Progenitor cell of endocrine pancreas (in vitro differentiated cells): ENCODE results near the gene IRF5. TPM values are rescaled to one million over a fixed set of nuclear protein-coding genes. Genes with fewer than 3 reads are reported as not detected.

Experiments used
- DNase-seq: peaks from one replicate; pipeline ENCODE4 v3.0.0; 2021; ENCODE audit warnings: low spot score; ENCODE audit not compliant: unreplicated experiment
- H3K27ac Mint-ChIP-seq: 2 replicates; pipeline ENCODE4 v1.8.0; 2021; ENCODE audit warnings: mild to moderate bottlenecking, moderate library complexity, mixed read lengths
- H3K27me3 Mint-ChIP-seq: 2 replicates; pipeline ENCODE4 v1.8.0; 2021; ENCODE audit warnings: mixed read lengths
- H3K36me3 Mint-ChIP-seq: 2 replicates; pipeline ENCODE4 v1.8.0; 2022; ENCODE audit warnings: mixed read lengths; ENCODE audit not compliant: insufficient read depth
- H3K4me1 Mint-ChIP-seq: 2 replicates; pipeline ENCODE4 v1.8.0; 2021; ENCODE audit warnings: low read depth, mixed read lengths
- H3K4me3 Mint-ChIP-seq: 2 replicates; pipeline ENCODE4 v1.8.0; 2021; ENCODE audit warnings: low read depth, mild to moderate bottlenecking, moderate library complexity, mixed read lengths
- H3K9me3 Mint-ChIP-seq: 2 replicates; pipeline ENCODE4 v1.8.0; 2021; ENCODE audit warnings: low read depth, mixed read lengths
- CTCF ChIP-seq: fragments of 200-600 bp; sonication (generic); IDR thresholded peaks from one replicate; pipeline ENCODE4 v1.5.0; 2021; ENCODE audit warnings: antibody characterized with exemption, mild to moderate bottlenecking; ENCODE audit not compliant: unreplicated experiment
- total RNA-seq: library from RNA; stranded (reverse); gene quantifications from 2 replicates; pipeline ENCODE4 v1.2.1, GENCODE V29; 2021

Gene IRF5
- total RNA-seq, 1 donor from 2014 or later, result 0.69 TPM

DNA sequence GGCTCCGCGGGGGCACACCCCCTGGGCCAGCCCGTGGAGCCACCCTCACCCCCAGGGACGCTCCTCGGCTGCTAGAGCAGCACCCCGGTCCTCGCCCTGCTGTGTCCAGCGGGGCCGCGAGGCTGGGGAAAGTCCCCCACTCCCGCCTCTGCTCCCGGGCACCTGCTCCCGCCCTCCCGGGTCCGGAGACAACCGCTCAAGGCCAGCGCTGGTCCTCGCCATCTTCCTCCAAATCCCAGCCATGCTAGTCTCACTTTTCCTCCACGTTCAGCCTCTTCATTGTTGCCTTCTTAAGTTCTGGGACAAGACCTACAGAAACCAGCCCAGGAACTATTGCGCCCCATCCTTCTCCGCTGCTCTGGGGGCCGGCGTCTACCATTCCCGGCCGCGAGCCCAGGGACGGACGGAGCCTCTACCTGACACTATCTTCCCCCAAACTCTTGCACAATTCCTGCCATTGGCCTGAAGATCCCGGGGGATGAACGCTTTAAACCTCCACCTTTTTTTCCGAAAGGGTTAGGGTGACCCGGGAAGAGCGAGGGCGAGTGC lies 22.4 kb upstream of the IRF5 start:
- DNase-seq, result no peak
- H3K4me3 Mint-ChIP-seq, result peak overlapping the region; percentile 35
- no peak for TF ChIP-seq CTCF
- no peaks in the 10 kb centered on the region for H3K36me3 Mint-ChIP-seq
- H3K27me3 Mint-ChIP-seq, result peaks cover 63% of the 10 kb centered on the region
- H3K27ac Mint-ChIP-seq, result no peak overlapping the region
- no peaks in the 10 kb centered on the region for H3K9me3 Mint-ChIP-seq
- peaks cover 4% of the 10 kb centered on the region for H3K4me1 Mint-ChIP-seq

DNA sequence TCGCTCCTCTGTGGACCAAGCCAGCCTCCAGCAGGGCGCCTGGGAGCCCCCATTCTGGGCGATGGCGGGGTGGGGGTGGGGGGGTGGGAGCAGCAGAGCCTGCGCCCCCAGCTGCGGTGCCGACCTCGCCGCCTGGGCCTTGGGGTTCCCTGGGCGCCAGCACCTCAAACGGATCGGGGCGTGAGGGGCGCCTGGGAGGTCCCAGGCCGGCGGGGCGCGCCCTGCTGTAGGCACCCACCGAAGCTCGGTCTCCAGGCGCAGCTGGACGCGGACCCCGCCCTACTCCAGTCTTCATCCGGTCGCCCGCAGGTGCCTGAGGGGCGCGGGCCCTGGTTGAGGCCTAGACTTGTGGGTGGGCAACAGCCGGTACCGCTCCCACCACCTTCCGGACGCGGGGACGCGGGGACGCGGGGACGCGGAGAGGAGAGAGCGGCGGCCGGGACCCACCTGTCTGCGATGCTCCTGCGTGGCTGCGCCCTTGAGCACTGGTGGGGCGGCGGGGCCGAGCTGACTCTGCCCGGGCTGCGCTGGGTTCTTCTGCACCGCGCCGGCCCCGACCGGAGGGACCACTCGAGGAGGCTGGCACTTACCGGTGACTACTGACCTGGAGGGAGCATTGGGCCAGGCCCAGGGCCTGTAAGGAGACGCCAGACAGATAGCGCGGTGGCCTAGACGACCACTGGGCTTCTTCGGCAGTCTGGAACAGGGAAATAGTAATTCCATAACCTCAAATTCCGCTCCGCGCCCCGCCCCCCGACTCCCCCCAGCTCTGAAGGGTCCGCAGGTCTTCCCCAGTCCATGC lies 21.7 kb upstream of the IRF5 start:
- peaks cover 9% of the 10 kb centered on the region for H3K4me1 Mint-ChIP-seq
- no peaks in the 10 kb centered on the region for H3K9me3 Mint-ChIP-seq
- H3K27ac Mint-ChIP-seq, result no peak overlapping the region
- TF ChIP-seq CTCF, result no peak
- peaks cover 67% of the 10 kb centered on the region for H3K27me3 Mint-ChIP-seq
- no peak for DNase-seq
- no peaks in the 10 kb centered on the region for H3K36me3 Mint-ChIP-seq
- no peak overlapping the region for H3K4me3 Mint-ChIP-seq

DNA sequence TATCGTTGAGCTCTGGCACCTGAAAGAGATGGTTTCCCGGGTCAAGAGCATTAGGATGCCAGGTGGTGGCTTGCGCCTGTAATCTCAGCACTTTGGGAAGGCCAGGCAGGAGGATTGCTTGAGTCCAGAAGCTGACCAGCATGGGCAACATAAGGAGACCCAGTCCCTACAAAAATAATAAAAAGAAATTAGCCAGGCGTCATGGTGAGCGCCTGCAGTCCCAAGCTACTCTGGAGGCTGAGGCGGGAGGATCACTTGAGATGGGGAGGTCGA lies 21.1 kb upstream of the IRF5 start:
- no peak overlapping the region for H3K27ac Mint-ChIP-seq
- TF ChIP-seq CTCF, result no peak
- no peak for DNase-seq
- H3K9me3 Mint-ChIP-seq, result no peaks in the 10 kb centered on the region
- no peaks in the 10 kb centered on the region for H3K36me3 Mint-ChIP-seq
- peaks cover 7% of the 10 kb centered on the region for H3K4me1 Mint-ChIP-seq
- no peak overlapping the region for H3K4me3 Mint-ChIP-seq
- H3K27me3 Mint-ChIP-seq, result peaks cover 65% of the 10 kb centered on the region

- Mint-ChIP-seq H3K27ac (no peak overlapping the region), H3K4me1 (peaks cover 7% of the 10 kb centered on the region), H3K36me3 (no peaks in the 10 kb centered on the region), H3K27me3 (peaks cover 62% of the 10 kb centered on the region), H3K9me3 (no peaks in the 10 kb centered on the region), H3K4me3 (no peak overlapping the region)
- DNase-seq, result no peak
- TF ChIP-seq CTCF, result no peak
These were observed 20.6 kb upstream of the IRF5 start for GRCh38 chr7:128917122-128917521.

DNA sequence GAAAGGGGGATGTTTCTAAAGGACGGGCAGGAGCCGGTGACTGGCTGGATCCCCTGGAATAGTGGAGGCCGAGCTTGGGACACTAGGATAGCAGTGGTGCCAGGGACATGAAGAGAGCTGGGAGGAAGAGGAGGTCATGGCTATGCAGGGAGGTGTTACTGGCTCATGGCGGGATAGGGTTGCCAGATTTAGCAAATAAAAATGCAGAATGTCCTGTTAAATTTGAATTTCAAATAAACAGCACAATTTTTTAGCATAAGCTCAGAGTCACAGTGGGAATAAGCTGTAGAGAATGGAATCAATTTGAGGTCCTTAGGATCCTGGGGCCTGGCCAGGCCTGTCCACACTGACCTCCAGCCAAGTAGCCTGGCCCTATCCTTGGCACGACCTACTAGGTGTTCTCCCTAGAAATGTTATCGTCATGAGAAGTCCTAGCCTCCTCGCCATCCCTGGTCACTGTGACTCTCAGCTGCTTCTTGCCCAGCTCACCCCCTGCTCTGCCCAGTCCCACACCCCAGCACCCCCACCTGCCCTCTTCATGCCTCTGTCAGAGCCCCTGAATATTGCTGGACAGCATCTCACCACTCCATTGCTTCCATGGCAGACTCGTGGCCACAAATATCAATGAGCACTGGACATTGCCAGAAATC lies 19.6 kb upstream of the IRF5 start:
- Mint-ChIP-seq H3K27me3 (peaks cover 60% of the 10 kb centered on the region), H3K36me3 (no peaks in the 10 kb centered on the region), H3K4me1 (peaks cover 7% of the 10 kb centered on the region), H3K4me3 (no peak overlapping the region), H3K27ac (no peak overlapping the region), H3K9me3 (no peaks in the 10 kb centered on the region)
- no peak for TF ChIP-seq CTCF
- no peak for DNase-seq
